GM12892 (cell line): ENCODE results near the gene TEAD1.

Experiments
- POLR2A ChIP-seq: IDR thresholded peaks from 2 replicates; pipeline ENCODE4 v1.6.1; 2011; ENCODE audit warnings: low read depth, low read length, control low read depth
- POLR2AphosphoS5 ChIP-seq: IDR thresholded peaks from 2 replicates; pipeline ENCODE4 v1.6.1; 2011; ENCODE audit warnings: low read depth, low read length, control low read depth
- TAF1 ChIP-seq: IDR thresholded peaks from 2 replicates; pipeline ENCODE4 v1.6.1; 2011; ENCODE audit warnings: low read depth, mild to moderate bottlenecking, control low read depth, low read length, borderline replicate concordance

DNA sequence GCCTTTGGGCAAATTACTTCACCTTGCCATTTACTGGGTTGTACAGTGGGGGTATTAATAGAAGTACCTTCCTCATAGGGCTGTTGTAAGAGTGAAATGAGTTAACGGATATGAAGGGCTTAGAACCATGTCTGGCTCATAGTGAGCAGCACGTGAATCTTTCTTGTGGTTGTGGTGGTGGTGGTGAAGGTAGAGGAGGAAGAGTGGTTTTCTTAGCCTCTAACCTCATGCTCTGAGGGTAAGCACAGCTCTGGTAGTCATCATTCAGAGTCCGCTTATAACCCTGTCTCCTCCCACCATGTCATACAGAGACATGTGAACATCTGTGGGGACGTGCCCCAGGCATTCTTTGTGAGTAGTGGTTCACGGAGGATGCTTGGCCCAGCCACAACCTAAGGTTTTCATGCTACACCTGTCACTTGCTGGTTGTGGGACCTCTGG is 43.6 kb downstream of the TEAD1 start:
- TF ChIP-seq POLR2A (no peak), POLR2AphosphoS5 (no peak), TAF1 (no peak)
